Activated T-cell treated with anti-CD3 and anti-CD28 coated beads, Interleukin-2, amount 50 U/mL, for 24 hours (primary cell): ENCODE measurements around the gene PRPS1.

Source experiments
- DNase-seq: peaks from one replicate; pipeline ENCODE4 v3.0.0-alpha.2; 2020
- H3K27ac Mint-ChIP-seq: 2 replicates; pipeline ENCODE4 v1.8.0; 2020; ENCODE audit warnings: mild to moderate bottlenecking, mixed read lengths
- H3K27me3 Mint-ChIP-seq: 2 replicates; pipeline ENCODE4 v1.8.0; 2020; ENCODE audit warnings: mixed read lengths
- H3K36me3 Mint-ChIP-seq: 2 replicates; pipeline ENCODE4 v1.8.0; 2020; ENCODE audit warnings: low read depth, mixed read lengths
- H3K4me1 Mint-ChIP-seq: 2 replicates; pipeline ENCODE4 v1.8.0; 2020; ENCODE audit warnings: low read depth, mixed read lengths
- H3K4me3 Mint-ChIP-seq: 2 replicates; pipeline ENCODE4 v1.8.0; 2020; ENCODE audit warnings: mild to moderate bottlenecking, moderate library complexity, mixed read lengths
- H3K9me3 Mint-ChIP-seq: 2 replicates; pipeline ENCODE4 v1.8.0; 2020; ENCODE audit warnings: mixed read lengths

PRPS1 gene

DNA sequence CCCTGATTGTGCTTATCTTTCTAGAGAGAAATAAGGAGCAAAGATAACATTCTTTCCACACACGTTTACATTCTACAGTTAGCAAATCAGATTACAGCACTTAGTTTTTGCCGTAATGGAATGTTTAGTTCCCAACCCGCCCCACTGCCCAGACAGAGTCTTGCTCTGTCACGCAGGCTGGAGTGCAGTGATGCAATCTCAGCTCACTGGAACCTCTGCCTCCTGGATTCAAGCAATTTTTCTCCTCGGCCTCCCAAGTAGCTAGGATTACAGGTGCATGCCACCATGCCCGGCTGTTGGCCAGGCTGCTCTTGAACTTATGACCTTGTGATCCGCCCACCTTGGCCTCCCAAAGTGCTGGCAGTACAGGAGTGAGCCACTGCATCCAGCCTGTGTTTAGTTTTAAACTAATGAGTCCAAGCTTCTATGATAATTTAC, 8.4 kb upstream of the PRPS1 start:
- Mint-ChIP-seq H3K27ac (no peak overlapping the region), H3K4me3 (no peak overlapping the region), H3K4me1 (no peaks in the 10 kb centered on the region), H3K9me3 (no peaks in the 10 kb centered on the region), H3K27me3 (peaks cover 31% of the 10 kb centered on the region), H3K36me3 (no peaks in the 10 kb centered on the region)
- DNase-seq = no peak

DNA sequence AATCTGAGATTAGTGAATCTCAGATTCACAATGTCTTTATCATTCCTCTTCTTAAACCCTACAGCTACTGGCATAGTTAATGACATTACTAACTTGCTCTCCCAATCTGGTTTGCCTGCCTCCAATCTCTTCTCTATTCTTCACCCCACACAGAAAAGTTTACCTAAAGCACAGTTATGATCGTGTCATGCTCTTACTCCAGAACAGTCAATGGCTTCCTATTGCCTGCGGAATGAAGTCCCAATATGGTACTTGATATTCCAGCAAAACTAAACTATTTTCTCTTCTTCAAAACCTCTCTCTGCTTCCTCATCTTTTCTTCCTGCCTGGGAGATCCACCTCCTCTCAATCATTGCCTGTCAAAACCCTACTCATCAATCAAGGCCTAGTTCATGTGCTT, 3.4 kb upstream of the PRPS1 start:
- H3K36me3 Mint-ChIP-seq = peaks cover 14% of the 10 kb centered on the region
- no peak overlapping the region for H3K27ac Mint-ChIP-seq
- H3K4me3 Mint-ChIP-seq = no peak overlapping the region
- H3K4me1 Mint-ChIP-seq = peaks cover 7% of the 10 kb centered on the region
- H3K9me3 Mint-ChIP-seq = no peaks in the 10 kb centered on the region
- H3K27me3 Mint-ChIP-seq = peaks cover 25% of the 10 kb centered on the region
- no peak for DNase-seq

GRCh38 chrX:107625739-107626138, 2.6 kb upstream of the PRPS1 start:
- H3K4me1 Mint-ChIP-seq = peaks cover 13% of the 10 kb centered on the region
- peaks cover 19% of the 10 kb centered on the region for H3K27me3 Mint-ChIP-seq
- H3K27ac Mint-ChIP-seq = no peak overlapping the region
- H3K36me3 Mint-ChIP-seq = peaks cover 20% of the 10 kb centered on the region
- DNase-seq = no peak
- no peak overlapping the region for H3K4me3 Mint-ChIP-seq
- H3K9me3 Mint-ChIP-seq = no peaks in the 10 kb centered on the region

- Mint-ChIP-seq H3K27me3 (peaks cover 19% of the 10 kb centered on the region), H3K4me3 (no peak overlapping the region), H3K4me1 (peaks cover 16% of the 10 kb centered on the region), H3K27ac (no peak overlapping the region), H3K36me3 (peaks cover 21% of the 10 kb centered on the region), H3K9me3 (no peaks in the 10 kb centered on the region)
- no peak for DNase-seq
Observed at GRCh38 chrX:107626481-107626880, 1.8 kb upstream of the PRPS1 start.

DNA sequence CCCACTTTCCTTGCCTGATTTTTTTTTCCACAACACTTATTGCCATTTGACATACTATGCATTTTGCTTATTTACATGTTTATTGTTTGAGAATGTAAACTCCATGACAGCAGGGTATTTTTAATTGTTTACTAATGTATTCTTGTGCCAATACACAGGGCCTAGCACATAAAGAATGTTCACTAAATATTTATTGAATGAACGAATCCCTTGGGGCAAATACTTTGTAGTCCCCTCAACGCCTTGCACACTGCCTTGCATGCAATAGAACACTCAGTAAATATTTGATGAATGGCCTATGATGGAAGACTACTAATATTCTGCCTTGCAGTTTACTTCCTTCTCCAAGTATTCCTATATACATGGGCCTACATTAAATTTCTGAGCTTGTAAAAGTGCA, 1.4 kb upstream of the PRPS1 start:
- Mint-ChIP-seq H3K4me3 (no peak overlapping the region), H3K4me1 (peaks cover 18% of the 10 kb centered on the region), H3K27me3 (peaks cover 15% of the 10 kb centered on the region), H3K9me3 (no peaks in the 10 kb centered on the region), H3K27ac (no peak overlapping the region), H3K36me3 (peaks cover 21% of the 10 kb centered on the region)
- DNase-seq = no peak

- peak overlapping the region; percentile 90 for H3K4me3 Mint-ChIP-seq
- H3K9me3 Mint-ChIP-seq = no peaks in the 10 kb centered on the region
- H3K36me3 Mint-ChIP-seq = peaks cover 30% of the 10 kb centered on the region
- peak; percentile 67 for DNase-seq
- H3K27ac Mint-ChIP-seq = peak overlapping the region; percentile 96
- peaks cover 17% of the 10 kb centered on the region for H3K27me3 Mint-ChIP-seq
- peaks cover 27% of the 10 kb centered on the region for H3K4me1 Mint-ChIP-seq
Observed at GRCh38 chrX:107628662-107629539, 591 bp downstream of the PRPS1 start.

- peaks cover 17% of the 10 kb centered on the region for H3K27me3 Mint-ChIP-seq
- H3K9me3 Mint-ChIP-seq = no peaks in the 10 kb centered on the region
Observed at GRCh38 chrX:107629540-107629909, 1.2 kb downstream of the PRPS1 start.

DNA sequence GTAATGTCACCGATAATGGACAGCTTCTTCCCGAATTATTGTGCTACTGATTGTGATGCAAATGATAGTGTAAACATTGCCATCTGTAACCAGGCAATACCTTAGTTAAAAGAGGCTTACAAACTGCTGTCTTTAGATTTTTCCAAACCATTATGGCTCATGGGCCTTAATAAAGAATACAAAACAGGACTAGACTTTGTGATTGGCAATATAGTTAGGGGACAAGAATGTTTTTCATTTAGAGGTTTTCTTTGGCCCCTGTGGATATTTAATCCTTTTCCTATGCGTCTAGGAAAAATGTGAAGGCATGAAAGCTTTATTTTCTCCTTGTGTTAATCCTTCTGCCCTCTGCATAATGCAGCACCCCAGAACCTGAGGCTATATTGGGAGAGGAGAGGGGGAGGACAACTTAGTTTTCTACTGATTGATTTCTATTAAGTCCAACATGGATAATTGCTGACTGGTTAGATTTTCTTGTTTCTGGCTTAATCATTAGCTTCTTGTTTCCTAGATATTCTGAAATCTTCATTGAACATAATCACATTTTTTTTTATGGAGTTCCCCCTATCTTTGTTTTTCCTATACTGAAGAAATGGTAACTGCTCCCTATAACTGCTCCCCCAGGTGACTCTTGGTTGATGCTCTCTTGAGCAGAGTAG, 1.9 kb downstream of the PRPS1 start:
- H3K4me1 Mint-ChIP-seq = peaks cover 29% of the 10 kb centered on the region
- DNase-seq = no peak
- no peak overlapping the region for H3K27ac Mint-ChIP-seq
- peaks cover 34% of the 10 kb centered on the region for H3K36me3 Mint-ChIP-seq
- H3K4me3 Mint-ChIP-seq = peak overlapping the region; percentile 90
- no peaks in the 10 kb centered on the region for H3K9me3 Mint-ChIP-seq
- H3K27me3 Mint-ChIP-seq = peaks cover 17% of the 10 kb centered on the region

More at GRCh38 chrX:107629540-107629909, 1.2 kb downstream of the PRPS1 start:
- H3K4me3 Mint-ChIP-seq = peak overlapping the region; percentile 90
- DNase-seq = no peak
- H3K36me3 Mint-ChIP-seq = peaks cover 32% of the 10 kb centered on the region
- peaks cover 27% of the 10 kb centered on the region for H3K4me1 Mint-ChIP-seq
- H3K27ac Mint-ChIP-seq = peak overlapping the region; percentile 96

DNA sequence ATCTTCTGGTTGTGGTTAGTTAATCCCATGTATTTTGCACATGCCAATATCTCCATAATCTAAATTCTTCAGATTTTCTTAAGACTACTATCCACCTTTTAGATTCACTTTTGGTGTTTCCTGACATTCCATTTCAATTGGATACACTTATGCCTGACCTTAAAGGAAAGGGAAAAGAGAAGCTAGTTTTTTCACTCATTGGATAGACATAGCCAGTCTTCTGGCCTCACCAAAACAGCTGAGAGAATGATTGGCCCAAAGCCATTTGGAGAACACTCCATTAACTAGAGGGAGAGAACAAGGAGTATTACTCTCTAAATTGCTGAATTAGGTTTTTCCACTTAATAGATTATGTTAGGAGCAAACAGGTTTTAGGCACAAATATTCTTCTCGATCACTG, 4.0 kb downstream of the PRPS1 start:
- Mint-ChIP-seq H3K4me1 (peaks cover 39% of the 10 kb centered on the region), H3K27me3 (peaks cover 19% of the 10 kb centered on the region), H3K9me3 (no peaks in the 10 kb centered on the region), H3K4me3 (no peak overlapping the region), H3K36me3 (peaks cover 43% of the 10 kb centered on the region), H3K27ac (no peak overlapping the region)
- DNase-seq = no peak

DNA sequence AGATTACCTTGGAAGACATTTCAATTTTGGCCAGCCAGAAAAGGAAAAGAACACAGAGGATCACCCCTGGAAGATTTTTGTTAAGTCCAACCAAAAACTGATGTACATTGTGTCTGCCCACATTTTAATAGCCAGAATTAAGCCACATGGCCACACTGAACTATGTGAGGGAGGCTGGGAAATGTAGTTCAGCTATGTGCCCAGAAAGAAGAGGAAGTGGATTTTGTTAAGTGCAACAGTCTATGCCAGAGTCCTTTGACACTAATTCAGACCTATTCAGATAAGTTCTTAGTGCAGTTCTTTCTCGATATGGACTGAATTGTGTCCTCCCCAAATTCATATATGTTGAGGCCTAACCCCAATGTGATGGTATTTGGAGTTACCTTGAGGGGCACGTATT, 18.4 kb downstream of the PRPS1 start:
- Mint-ChIP-seq H3K4me3 (no peak overlapping the region), H3K27me3 (peaks cover 22% of the 10 kb centered on the region), H3K36me3 (peaks cover 76% of the 10 kb centered on the region), H3K4me1 (no peaks in the 10 kb centered on the region), H3K27ac (no peak overlapping the region), H3K9me3 (no peaks in the 10 kb centered on the region)
- DNase-seq = no peak

DNA sequence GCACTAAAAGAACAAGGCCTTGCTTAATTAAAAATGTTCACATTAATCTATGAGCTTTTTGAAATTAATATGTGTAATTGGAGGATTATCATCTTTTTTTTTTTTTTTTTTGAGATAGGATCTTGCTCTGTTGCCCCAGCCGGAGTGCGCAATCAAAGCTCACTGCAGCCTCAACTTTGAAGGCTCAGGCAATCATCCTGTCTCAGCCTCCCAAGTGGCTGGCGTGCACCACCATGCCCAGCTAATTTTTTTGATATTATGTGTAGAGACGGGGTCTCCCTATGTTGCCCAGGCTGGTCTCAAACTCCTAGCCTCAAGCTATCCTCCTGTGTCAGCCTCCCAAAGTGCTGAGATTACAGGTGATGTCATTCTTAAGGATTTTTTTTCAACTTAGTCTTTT, 20.0 kb downstream of the PRPS1 start:
- H3K36me3 Mint-ChIP-seq = peaks cover 68% of the 10 kb centered on the region
- H3K27ac Mint-ChIP-seq = no peak overlapping the region
- no peak overlapping the region for H3K4me3 Mint-ChIP-seq
- H3K9me3 Mint-ChIP-seq = no peaks in the 10 kb centered on the region
- no peak for DNase-seq
- H3K27me3 Mint-ChIP-seq = peaks cover 36% of the 10 kb centered on the region
- no peaks in the 10 kb centered on the region for H3K4me1 Mint-ChIP-seq

GRCh38 chrX:107654566-107654871, 26.2 kb downstream of the PRPS1 start:
- Mint-ChIP-seq H3K27me3 (peaks cover 45% of the 10 kb centered on the region), H3K36me3 (peaks cover 25% of the 10 kb centered on the region), H3K27ac (no peak overlapping the region), H3K9me3 (no peaks in the 10 kb centered on the region), H3K4me3 (no peak overlapping the region), H3K4me1 (peaks cover 12% of the 10 kb centered on the region)
- no peak for DNase-seq

GRCh38 chrX:107654872-107655761, 26.8 kb downstream of the PRPS1 start:
- H3K4me3 Mint-ChIP-seq = no peak overlapping the region
- H3K27ac Mint-ChIP-seq = no peak overlapping the region
- H3K4me1 Mint-ChIP-seq = peaks cover 12% of the 10 kb centered on the region
- peak; percentile 79 for DNase-seq
- H3K36me3 Mint-ChIP-seq = peaks cover 19% of the 10 kb centered on the region
- peaks cover 44% of the 10 kb centered on the region for H3K27me3 Mint-ChIP-seq
- H3K9me3 Mint-ChIP-seq = no peaks in the 10 kb centered on the region

- DNase-seq = no peak
- Mint-ChIP-seq H3K4me3 (no peak overlapping the region), H3K27me3 (peaks cover 34% of the 10 kb centered on the region)
Observed at GRCh38 chrX:107656978-107657377, 28.7 kb downstream of the PRPS1 start.

More at GRCh38 chrX:107656978-107657377, 28.7 kb downstream of the PRPS1 start:
- Mint-ChIP-seq H3K27ac (no peak overlapping the region), H3K4me1 (peaks cover 12% of the 10 kb centered on the region), H3K36me3 (peaks cover 8% of the 10 kb centered on the region), H3K9me3 (no peaks in the 10 kb centered on the region)
